ENCODE data around the gene TNS2. TPM values are rescaled to one million over a fixed set of nuclear protein-coding genes. Genes with fewer than 3 reads are reported as not detected.

TNS2 gene
- total and polyA plus RNA-seq, 10 of the 15 experiments (the other 5 are each of a cell fraction or from before 2014, with no cell fraction given), result 0.03 to 0.72 (median 0.16) TPM; not detected in 4

- peak; percentile 63 for TF ChIP-seq ELK1 (IDR thresholded peaks at IDR 0.05; ENCODE audit: low read depth, low read length)
- no peak for TF ChIP-seq IRF3 (IDR thresholded peaks at IDR 0.05)
- 0 out of 2 replicates have a peak, but pooled peaks have one; percentile 18 for TF ChIP-seq MTA2 (IDR thresholded peaks at IDR 0.05; ENCODE audit: low read depth)
- no peak for TF ChIP-seq FOXK2 (IDR thresholded peaks at IDR 0.05)
- no peak for TF ChIP-seq FOXM1 (IDR thresholded peaks at IDR 0.05; ENCODE audit: low read depth, low read length)
- TF ChIP-seq RAD21 (IDR thresholded peaks at IDR 0.05; ENCODE audit: insufficient read depth, low read depth, low read length), result no peak
- TF ChIP-seq ZNF274 (IDR thresholded peaks at IDR 0.05; ENCODE audit: insufficient read depth, insufficient read length), result no peak
- TF ChIP-seq ZBTB40 (IDR thresholded peaks at IDR 0.05; ENCODE audit: borderline replicate concordance), result peak; percentile 50; the same call in 1 of the 2 replicates
- TF ChIP-seq ZBTB4 (CRISPR knock-in tag; IDR thresholded peaks at IDR 0.05), result peak; percentile 27; the same call in 1 of the 2 replicates
- no peak for TF ChIP-seq SREBF1 (IDR thresholded peaks at IDR 0.05; ENCODE audit: low read length)
- no peak for TF ChIP-seq NR2C2 (IDR thresholded peaks at IDR 0.05; ENCODE audit: borderline replicate concordance, control insufficient read depth, insufficient read length, low read depth)
- TF ChIP-seq BCL11A (IDR thresholded peaks at IDR 0.05; ENCODE audit: low read depth, low read length), result no peak
- 0 out of 2 replicates have a peak, but pooled peaks have one; percentile 19 for TF ChIP-seq E2F4 (IDR thresholded peaks at IDR 0.05; ENCODE audit: low read depth, low read length)
- no peak; the same call in 1 of the 2 replicates for TF ChIP-seq MTA3 (IDR thresholded peaks at IDR 0.05; ENCODE audit: borderline replicate concordance, low read length)
- no peak; the same call in 1 of the 2 replicates for TF ChIP-seq PAX5 (IDR thresholded peaks at IDR 0.05; ENCODE audit: borderline replicate concordance, low read depth, low read length)
- no peak for TF ChIP-seq STAT3 (IDR thresholded peaks at IDR 0.05; ENCODE audit: low read depth, low read length)
- no peak for TF ChIP-seq SMC3 (IDR thresholded peaks at IDR 0.05; ENCODE audit: borderline replicate concordance, low read length)
- TF ChIP-seq NFIC (IDR thresholded peaks at IDR 0.05; ENCODE audit: low read depth, low read length), result peak; percentile 60; the same call in 1 of the 2 replicates
- peak; percentile 87 for TF ChIP-seq ZNF207 (IDR thresholded peaks at IDR 0.05; ENCODE audit: borderline replicate concordance)
Measured at GRCh38 chr12:53005986-53006809, 43.7 kb upstream of the TNS2 start, which contains the start of gene EIF4B (continued).

All from GM12878 (cell line).